Prostate gland (tissue), 2 donors: ENCODE measurements around the gene LDB2. TPM values are rescaled to one million over a fixed set of nuclear protein-coding genes. Genes with fewer than 3 reads are reported as not detected.

Experiments used
- DNase-seq: peaks from one replicate; pipeline ENCODE4 v3.0.0-alpha.2; 2019; ENCODE audit warnings: low spot score
- H3K27ac ChIP-seq, 2 donors: fragments of 200-600 bp; sonication (generic); 2 replicates each; pipeline ENCODE4 v1.5.1; 2017 to 2019
- H3K27me3 ChIP-seq: fragments of 200-600 bp; sonication (generic); replicated peaks from 2 replicates; pipeline ENCODE4 v1.5.1; 2019; ENCODE audit not compliant: insufficient read depth
- H3K36me3 ChIP-seq, 2 donors: fragments of 200-600 bp; sonication (generic); 1 replicate in 1 of 2; 2 replicates in 1 of 2; pipeline versions ENCODE4 v1.5.1 to v1.8.1; 2017 to 2019
- H3K4me1 ChIP-seq: fragments of 200-600 bp; sonication (generic); replicated peaks from 2 replicates; pipeline ENCODE4 v1.5.1; 2019
- H3K4me3 ChIP-seq, 2 donors: fragments of 200-600 bp; sonication (generic); 2 replicates each; pipeline ENCODE4 v1.5.1; 2017 to 2019
- H3K9me3 ChIP-seq: fragments of 200-600 bp; sonication (generic); 2 replicates; pipeline ENCODE4 v1.5.1; 2017
- CTCF ChIP-seq, 4 experiments: fragments of 200-600 bp in 2 of 4; fragments of 450-650 bp in 2 of 4; sonication (generic) in 2 of 4; IDR thresholded peaks; 1 replicate in 3 of 4; 2 replicates in 1 of 4; pipeline ENCODE4 v1.5.1; 2016 to 2019; ENCODE audit warnings: antibody characterized with exemption in 4 of 4, mild to moderate bottlenecking in 2 of 4, moderate library complexity in 2 of 4
- POLR2A ChIP-seq: fragments of 450-650 bp; IDR thresholded peaks from one replicate; pipeline ENCODE4 v1.6.1; 2016; ENCODE audit warnings: antibody characterized with exemption, mild to moderate bottlenecking
- POLR2AphosphoS5 ChIP-seq: sonication (generic); formaldehyde crosslinking; IDR thresholded peaks from one replicate; pipeline ENCODE4 v1.6.1; 2017; ENCODE audit warnings: antibody characterized with exemption
- WGBS: methylation state at CpG from one replicate; pipeline ENCODE4 v1.1.5; 2018; 5-methylcytosine and 5-hydroxymethylcytosine counted together
- intact Hi-C: fragments of 100-400 bp; cut with DNase I; formaldehyde crosslinking; loops from one replicate; pipeline ENCODE4 v1.14.2; 2022
- total RNA-seq, 2 donors: library from RNA; depleted of rRNA; stranded (reverse); fragments of >200 nt; gene quantifications; one replicate each; pipeline ENCODE4 v1.1.0, GENCODE V29; 2016

LDB2 gene
- total RNA-seq, 2 donors from 2014 or later, result 6.0 to 37.7 TPM

- TF ChIP-seq POLR2AphosphoS5, result no peak
- no peak for TF ChIP-seq POLR2A
- no peak for TF ChIP-seq CTCF (IDR thresholded peaks at IDR 0.05)
- intact Hi-C loops, result no loop called here
- Histone ChIP-seq H3K9me3 (no peaks in the 10 kb centered on the region), H3K4me3 (no peak overlapping the region), H3K27me3 (no peaks in the 10 kb centered on the region), H3K36me3 (no peaks in the 10 kb centered on the region), H3K4me1 (no peaks in the 10 kb centered on the region), H3K27ac (no peak overlapping the region)
- DNase-seq, result no peak
- WGBS, result 65% methylated on average over 4 of the region's 4 CpGs
These were observed 74.1 kb downstream of the LDB2 start for GRCh38 chr4:16824278-16824806.

GRCh38 chr4:16820329-16820728, 78.1 kb downstream of the LDB2 start:
- no peaks in the 10 kb centered on the region for H3K36me3 ChIP-seq
- DNase-seq, result no peak
- H3K9me3 ChIP-seq, result no peaks in the 10 kb centered on the region
- H3K27ac ChIP-seq, result no peak overlapping the region
- no peak overlapping the region for H3K4me3 ChIP-seq
- H3K4me1 ChIP-seq, result no peaks in the 10 kb centered on the region
- no peak for TF ChIP-seq POLR2A
- peak; percentile 10 for TF ChIP-seq POLR2AphosphoS5
- WGBS, result 33% methylated on average over 6 of the region's 6 CpGs
- intact Hi-C loops, result no loop called here
- no peaks in the 10 kb centered on the region for H3K27me3 ChIP-seq

GRCh38 chr4:16819652-16820051, 78.8 kb downstream of the LDB2 start:
- Histone ChIP-seq H3K27ac (no peak overlapping the region), H3K4me3 (no peak overlapping the region), H3K9me3 (no peaks in the 10 kb centered on the region), H3K27me3 (no peaks in the 10 kb centered on the region), H3K36me3 (no peaks in the 10 kb centered on the region), H3K4me1 (no peaks in the 10 kb centered on the region)
- TF ChIP-seq POLR2AphosphoS5 (no peak), POLR2A (no peak), CTCF (IDR thresholded peaks at IDR 0.05) (no peak)
- DNase-seq, result no peak
- WGBS, result 88% methylated on average over 3 of the region's 3 CpGs
- intact Hi-C loops, result no loop called here

- H3K4me1 ChIP-seq, result no peaks in the 10 kb centered on the region
- 83% methylated on average over 3 of the region's 3 CpGs for WGBS
- H3K9me3 ChIP-seq, result no peaks in the 10 kb centered on the region
- H3K27me3 ChIP-seq, result no peaks in the 10 kb centered on the region
- H3K36me3 ChIP-seq, result no peaks in the 10 kb centered on the region
- DNase-seq, result no peak
- no peak overlapping the region for H3K4me3 ChIP-seq
- TF ChIP-seq CTCF (IDR thresholded peaks at IDR 0.05) (no peak), POLR2A (no peak), POLR2AphosphoS5 (no peak)
- intact Hi-C loops, result no loop called here
- no peak overlapping the region for H3K27ac ChIP-seq
These were observed 80.4 kb downstream of the LDB2 start for GRCh38 chr4:16818005-16818404.

GRCh38 chr4:16817286-16817685, 81.2 kb downstream of the LDB2 start:
- intact Hi-C loops, result no loop called here
- TF ChIP-seq POLR2A, result no peak
- no peak for TF ChIP-seq CTCF (IDR thresholded peaks at IDR 0.05)
- no peak for TF ChIP-seq POLR2AphosphoS5
- DNase-seq, result no peak
- H3K9me3 ChIP-seq, result no peaks in the 10 kb centered on the region
- no peak overlapping the region for H3K27ac ChIP-seq
- H3K36me3 ChIP-seq, result no peaks in the 10 kb centered on the region
- 80% methylated on average over 1 of the region's 1 CpG for WGBS
- no peaks in the 10 kb centered on the region for H3K4me1 ChIP-seq
- H3K4me3 ChIP-seq, result no peak overlapping the region
- H3K27me3 ChIP-seq, result no peaks in the 10 kb centered on the region
